NCI-H2029 treated with DMSO at 0.1 percent for 48 hours (cell line): ENCODE results near the gene RAB1B.

ENCODE experiments used
- DNase-seq: peaks from one replicate; lab custom pipeline; 2025; lab: John Stamatoyannopoulos, UW

RAB1B gene

DNA sequence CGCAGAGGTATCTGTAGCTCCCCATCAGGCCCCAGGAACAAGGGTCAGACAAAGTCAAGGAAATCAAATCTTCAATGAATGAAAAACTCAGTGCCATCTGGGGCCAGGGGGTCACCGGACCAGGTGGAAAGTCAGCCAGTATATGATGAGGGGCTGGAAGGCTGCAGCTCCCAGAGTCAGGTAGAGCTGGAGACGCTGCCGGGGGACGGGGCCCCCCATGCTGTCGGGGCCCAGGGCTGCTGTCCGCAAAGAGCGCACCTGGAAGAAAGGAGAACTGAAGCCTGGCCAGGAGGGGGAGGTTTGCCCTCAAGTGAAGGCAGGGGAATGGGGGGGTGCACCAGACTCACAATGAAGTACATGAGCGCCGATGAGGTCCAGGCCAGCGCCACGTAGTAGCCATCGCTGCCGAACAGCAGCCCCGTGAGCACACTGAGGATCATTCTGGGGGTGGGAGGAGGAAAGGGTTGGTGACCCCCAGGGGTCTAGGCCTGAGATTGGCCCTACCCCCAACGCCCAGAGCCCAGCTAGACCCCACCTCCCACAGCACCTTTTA lies 16.2 kb downstream of the RAB1B start:
- no peak for DNase-seq

DNA sequence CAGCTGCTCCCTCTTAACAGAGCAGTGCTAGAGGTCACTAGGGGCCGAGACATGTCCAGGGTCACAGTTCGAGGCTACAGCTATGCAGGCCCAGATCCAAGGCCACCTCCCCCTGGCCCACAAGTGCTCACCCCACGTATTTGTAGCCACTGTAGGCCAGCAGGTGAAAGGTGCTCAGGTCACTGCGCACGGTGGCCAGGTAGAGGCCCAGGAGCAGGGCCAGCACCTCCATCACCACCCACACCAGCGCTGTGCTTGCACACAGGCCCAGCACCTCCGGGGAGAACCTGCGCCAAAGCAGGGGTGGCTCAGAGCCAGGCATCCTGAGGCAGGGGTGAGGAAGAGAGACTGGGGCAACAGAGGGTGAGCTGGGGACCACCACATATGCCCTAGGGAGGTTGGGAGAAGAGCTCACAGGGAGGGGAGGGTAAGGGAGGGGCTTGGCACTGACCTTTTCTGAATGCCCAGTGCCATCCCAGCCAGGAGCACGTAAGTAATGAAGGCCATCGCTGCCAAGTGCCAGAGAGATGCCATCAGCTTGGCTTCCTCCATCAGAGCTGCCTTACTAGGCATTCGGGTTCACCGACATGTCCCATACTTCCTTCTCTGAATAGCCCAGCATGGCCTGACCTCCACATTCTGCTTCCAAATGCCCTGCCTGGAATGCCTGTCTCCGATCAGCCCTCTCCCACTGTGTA lies 17.0 kb downstream of the RAB1B start:
- DNase-seq, result no peak

DNA sequence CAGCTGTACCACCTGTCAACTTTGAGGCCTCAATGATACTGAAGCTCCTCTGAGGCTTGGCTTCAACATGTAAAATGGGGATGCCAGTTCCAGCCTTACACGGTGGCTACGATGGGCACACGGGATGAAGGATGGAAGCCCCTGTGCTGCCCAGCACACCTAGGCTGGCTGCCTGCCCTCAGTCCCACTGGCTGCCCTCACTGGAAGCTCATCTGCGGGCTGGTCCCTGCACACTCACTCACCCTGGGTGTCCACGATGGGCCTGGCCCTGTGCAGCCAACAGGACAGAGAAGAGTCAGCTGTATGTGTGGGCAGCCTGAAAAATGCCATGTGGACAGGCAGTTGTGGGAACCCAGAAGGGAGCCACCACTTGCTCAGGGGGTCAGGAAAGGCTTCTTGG lies 18.3 kb downstream of the RAB1B start:
- DNase-seq, result no peak

DNA sequence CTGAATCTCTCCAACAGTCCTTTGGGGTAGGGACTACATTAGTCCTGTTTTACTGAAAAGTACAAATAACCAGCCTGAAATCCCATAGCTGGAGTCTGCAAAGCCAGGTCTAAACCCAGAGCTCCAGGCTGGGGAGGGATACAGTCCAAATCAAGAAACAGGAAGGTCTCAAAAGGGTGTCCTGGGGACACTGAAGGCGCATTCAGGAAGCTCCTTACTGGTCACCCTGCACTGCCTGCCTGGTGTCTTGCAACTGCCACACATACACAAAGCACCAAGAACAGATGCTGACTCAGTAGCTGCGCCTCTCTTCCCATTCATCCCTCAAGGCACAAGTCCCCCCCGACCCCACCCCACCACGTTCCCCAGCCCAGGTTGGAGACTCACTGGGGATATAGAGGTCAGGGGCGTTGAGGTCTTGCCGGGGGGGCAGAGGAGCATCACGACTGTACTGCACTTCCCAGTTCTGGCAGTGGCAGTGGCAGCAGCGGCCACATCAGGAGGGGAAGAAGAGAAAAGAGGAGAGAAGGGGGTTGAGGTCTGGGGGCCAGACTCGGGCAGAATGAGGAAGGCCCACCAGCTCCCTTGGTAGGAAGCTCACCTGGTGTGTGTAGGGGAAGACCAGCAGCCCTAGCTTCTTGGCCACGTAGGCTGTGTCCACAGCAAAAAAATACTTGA lies 18.9 kb downstream of the RAB1B start:
- no peak for DNase-seq

DNA sequence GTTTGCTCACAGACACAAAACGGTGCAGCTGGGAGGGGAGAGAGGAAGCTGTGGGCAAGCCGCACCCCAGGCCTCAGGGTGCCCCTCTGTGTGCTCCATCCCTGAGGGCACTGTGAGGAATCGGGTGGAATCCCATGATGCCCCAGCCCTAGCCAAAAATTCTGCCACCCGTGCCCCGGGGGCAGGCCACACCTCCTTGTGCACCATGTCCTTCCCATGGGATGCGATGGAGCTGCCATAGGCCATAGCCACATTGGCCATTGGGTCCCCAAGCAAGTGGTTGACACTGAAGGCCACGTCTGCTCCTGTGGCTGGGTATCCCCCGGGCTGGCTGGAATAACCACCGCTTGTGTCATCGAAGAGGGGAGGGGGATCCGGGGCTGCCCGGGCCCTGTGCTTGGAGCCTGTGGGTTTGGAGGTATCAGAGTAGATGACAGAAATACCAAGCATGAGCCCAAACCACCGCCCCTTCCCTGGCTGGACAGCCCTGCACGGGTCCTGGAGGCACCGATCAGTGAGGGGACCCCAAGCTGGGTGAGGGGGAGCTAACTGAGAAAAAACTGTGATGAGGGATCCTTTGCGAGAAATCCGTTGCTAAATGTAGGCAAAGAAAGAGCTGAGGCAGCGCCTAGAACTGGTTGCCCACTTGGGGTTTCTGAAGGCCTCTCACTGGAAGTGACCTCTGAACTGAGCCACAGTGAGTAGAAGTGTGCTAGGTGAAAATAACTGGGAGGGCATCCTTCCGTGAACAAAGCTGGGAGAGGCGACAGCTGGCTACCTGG lies 19.6 kb downstream of the RAB1B start:
- no peak for DNase-seq

DNA sequence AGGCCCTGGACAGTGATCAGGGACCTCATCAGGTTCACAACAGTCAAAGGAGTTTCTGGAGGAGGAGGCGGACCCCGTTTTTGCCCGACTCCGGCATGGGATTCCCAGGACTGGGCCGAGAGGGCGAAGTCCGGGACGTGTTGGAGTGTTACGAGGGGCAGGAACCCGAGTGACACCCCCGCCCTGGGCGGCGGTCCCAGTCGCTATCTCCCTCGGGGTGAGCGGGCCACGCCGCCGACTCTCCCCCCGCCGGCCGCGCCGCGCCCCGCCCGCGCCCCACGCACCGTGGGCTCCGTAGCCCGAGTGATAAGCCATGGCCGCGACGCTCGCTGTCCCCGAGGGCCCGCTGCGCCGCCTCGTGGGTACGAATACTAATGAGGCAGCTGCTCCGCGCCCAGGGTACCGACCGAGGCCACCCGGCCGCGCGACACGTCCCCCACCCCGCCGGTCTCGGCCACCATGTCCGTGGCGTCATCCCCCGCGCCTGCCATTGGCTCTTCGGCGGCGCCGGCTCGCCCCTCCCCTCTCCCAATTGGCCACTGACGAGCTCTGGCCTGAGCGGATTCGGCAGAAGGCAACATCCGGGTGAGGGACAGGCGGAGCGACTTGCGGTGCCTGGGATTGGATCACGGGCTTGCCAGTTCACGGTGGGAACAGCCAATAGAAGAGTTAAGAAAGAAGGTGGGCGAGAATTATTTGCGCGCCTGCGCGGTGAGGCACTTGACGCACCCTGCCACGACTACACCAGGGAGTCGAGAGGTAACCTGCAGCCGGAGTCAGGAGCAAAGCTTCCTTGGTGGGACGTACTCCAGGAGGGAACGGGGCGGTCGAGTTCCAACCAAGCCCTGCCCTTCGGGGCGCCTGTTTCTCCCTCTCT lies 20.5 kb downstream of the RAB1B start, which contains the start of gene YIF1A:
YIF1A (minus strand) TSS at position 473 of the 877 bp plus-strand sequence; CDS start at position 315, 158 bp downstream.
- peak; percentile 96 for DNase-seq

DNA sequence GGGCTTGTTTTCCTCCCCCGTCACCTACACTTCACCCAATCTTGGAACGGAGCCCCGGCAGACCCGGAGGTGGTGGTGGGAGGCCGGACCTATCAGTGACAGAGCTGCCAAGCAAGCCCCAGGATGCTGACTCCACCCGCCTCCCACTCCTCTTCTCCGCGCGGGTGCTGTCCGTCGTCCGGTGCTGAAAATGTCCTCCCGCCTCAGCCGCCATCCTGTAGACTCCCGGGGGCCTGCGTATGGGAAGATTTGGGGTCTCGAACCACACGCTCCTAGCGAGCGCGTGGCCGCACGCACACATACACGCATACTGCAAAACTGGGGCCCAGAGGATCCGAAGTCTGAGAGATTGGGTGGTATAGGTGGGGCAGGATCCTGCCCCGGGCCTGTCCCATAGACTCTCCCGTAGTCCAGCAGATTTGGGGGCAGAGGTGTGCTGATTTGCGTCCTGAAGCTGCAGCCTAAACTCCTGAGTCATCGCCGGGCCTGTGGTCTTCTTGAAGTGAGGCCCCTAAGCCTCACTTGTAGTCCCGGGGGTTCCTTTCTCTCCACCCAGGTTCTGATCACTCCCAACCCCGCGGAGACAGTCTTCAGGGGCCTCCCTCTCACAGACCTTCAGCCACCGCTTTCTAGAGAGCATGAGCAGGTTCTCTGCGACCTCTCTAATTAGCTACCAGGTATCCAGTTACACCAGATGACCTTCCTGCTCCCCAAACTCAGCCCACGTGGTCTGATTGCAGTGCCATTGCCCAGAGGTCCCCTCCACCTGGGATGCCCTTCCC lies 21.3 kb downstream of the RAB1B start:
- DNase-seq, result no peak

DNA sequence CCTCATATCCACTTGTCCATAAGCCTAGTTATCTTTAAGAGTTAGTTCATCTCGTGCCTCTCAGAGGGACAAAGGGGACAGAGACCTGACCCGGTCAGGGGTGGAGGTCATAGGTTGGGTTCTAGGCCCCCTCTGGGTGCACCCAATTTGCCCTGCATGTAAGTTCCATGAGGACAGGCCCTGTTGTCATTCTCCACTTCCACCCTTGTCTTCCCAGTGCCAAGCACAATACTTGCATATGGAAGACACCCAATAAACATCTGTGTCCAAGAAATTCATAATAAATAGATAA lies 21.8 kb downstream of the RAB1B start:
- DNase-seq, result no peak

DNA sequence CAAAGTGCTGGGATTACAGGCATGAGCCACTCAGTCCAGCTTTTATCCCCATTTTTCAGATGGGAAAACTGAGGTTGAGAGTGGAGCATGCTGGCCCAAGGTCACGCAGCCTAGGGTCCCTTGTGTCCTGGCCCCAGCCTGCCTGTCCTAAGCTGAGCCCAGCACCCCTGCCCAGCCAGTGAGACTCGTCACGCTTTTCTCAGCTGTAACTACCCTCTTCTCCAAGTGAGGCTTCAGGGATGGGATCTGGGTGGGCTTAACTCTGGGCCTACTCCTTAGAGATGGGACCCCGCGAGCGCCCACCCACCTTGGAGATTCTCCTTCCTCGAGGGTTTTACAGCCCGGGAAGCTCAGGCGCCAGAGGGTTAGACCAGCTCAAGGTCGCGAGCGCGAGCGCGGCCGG lies 22.9 kb downstream of the RAB1B start:
- no peak for DNase-seq

DNA sequence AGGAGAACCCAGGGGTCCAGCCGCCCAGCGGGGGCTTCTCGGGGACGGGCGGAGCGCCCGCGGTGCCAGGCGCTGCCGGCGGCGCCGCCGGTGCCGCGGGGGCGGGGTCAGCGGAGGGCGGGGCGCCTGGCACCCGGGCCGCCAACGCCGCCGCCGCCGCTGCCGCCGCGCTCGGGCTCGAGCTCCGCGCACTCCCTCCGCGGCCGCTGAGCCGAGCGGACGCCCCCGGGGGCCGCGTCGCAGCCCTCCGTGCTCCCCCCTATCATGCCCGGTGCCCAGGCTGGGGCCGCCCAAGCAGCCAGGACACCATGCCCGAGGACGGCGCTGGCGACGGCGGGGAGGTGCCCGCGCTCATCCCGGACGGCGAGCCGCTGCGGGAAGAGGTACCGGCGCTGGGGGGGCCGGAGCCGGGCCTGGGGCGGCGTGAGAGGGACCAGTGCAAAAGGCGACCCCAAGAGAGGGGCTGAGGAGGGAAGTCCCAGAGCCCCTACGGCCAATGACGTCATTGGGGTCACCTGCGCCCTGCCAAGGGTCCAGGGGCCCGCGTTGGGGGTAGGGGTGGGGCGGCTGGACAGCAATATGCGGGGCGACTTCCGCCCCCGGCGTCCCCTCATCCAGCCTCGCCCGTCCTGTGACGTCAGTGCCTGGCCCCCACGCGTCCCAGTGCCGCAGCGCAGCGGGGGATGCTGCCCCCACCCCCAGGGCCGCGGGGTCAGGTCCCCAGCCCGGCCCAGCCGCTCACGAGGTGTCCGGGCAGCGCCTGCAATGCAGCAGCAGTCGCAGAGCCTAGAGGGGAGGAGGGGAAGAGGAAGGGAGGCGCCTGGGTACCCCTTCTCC lies 23.5 kb downstream of the RAB1B start, which contains the start of gene TMEM151A:
TMEM151A (plus strand) TSS at position 189 of the 837 bp plus-strand sequence; CDS start at position 309, 120 bp downstream.
- DNase-seq, result no peak

DNA sequence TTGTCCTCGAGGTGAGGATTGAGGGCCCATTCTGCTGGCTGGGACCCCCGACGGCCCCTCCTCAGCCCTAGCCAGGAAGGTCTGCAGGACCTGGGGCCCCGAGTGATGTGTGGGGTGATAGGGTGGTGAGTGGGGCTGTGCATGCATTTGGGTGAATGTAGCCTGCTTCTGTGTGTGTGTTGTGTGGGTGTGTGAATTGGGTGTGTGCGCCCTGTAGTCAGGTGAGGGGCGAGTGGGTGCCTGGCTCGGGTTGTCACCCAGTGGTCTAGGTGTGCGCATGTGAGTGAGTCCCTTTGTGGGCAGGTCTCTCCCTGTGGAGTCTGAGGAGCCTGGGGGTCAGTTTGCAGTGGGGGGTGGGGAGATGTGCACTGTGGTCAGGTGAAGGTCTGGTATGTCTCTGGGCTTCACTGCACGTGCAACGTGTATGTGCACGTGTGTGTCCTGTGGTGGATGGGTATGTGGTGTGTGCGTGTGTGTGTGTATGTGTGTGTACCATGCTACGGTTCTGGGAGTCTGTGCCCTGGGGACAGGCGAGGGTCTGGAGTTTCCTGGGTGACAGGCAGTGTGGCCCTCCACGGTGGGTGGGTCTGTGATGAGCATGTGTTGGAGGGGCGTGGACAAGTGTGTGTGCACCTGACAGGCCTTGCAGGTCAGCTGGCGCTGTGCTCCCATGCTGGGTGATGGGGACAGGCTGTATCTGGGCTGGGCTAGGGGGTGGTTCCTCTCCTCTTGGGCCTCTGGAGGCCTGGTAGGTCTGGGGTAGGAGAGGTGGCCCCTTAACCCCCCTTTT lies 24.3 kb downstream of the RAB1B start:
- no peak for DNase-seq

DNA sequence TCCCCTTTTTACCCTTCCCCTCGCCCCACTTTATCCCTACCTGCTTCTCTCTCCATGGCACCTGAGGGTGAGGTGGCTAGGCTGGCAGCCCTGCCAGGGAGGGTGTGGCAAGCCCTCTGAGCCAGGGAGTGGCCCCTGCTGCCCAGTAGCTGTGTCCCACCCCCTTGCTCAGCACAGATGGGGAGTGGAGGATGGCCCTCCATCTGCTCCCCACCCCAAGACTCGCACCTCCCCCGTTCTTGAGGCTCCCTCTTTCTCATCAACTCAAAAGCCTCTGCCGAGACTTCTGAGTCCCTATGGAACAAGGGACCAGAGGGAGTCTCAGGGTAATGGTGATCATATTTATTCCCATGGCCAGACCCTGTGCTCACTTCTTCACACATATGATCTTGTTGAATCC lies 24.9 kb downstream of the RAB1B start:
- DNase-seq, result no peak

DNA sequence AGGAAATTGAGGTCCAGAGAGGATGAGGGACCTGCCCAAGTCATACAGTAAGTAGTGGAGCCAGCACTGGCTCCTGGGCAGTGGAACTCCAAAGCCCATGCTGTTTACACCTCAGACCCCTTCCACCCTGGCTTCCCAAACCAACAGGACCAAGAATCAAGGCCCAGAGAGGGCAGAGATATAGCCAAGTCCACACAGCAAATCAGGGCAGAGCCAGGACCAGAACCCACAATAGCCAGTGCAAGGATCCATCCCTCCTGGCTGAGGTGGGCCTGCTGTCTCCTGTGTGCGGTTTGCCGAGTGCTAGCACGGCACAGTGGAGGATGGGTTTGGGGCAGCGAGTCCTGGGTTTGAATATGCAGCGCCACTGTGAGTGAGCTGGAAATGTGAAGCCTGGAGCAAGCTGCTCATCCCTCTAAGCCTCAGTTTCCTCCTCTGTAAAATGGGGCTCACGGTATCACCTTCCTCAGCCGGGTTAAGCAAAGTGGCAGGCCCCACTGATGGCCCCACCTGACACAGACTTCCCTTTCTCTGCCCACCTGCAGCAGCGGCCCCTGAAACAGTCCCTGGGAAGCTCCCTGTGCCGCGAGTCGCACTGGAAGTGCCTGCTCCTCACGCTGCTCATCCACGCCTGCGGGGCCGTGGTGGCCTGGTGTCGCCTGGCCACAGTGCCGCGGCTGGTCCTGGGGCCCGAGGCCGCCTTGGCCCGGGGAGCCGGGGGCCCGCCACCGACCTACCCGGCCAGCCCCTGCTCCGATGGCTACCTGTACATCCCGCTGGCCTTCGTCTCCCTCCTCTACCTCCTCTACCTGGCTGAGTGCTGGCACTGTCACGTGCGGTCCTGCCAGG lies 25.6 kb downstream of the RAB1B start:
- DNase-seq, result no peak

DNA sequence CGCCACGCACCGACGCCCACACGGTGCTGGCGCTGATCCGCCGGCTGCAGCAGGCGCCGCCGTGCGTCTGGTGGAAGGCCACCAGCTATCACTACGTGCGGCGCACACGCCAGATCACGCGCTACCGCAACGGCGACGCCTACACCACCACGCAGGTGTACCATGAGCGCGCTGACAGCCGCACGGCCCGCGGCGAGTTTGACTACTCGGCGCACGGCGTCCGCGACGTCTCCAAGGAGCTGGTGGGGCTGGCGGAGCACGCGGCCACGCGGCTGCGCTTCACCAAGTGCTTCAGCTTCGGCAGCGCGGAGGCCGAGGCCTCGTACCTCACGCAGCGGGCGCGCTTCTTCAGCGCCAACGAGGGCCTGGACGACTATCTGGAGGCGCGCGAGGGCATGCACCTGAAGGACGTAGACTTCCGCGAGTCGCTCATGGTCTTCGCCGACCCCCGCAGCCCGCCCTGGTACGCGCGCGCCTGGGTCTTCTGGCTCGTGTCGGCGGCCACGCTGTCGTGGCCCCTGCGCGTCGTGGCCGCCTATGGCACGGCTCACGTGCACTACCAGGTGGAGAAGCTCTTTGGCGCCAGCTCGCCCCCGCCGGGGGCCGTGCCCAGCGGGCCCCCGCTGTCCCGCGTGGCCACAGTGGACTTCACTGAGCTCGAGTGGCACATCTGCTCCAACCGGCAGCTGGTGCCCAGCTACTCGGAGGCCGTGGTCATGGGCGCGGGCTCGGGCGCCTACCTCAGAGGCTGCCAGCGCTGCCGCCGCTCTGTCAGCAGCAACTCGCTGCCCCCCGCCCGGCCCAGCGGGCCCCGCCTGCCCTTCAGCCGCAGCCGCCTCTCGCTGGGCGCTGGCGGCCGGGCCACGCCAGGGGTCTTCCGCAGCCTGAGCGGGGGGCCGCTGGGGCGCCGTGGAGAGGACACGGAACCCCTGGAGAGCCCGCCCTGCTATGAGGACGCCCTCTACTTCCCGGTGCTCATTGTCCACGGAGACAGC lies 26.5 kb downstream of the RAB1B start:
- DNase-seq, result no peak

DNA sequence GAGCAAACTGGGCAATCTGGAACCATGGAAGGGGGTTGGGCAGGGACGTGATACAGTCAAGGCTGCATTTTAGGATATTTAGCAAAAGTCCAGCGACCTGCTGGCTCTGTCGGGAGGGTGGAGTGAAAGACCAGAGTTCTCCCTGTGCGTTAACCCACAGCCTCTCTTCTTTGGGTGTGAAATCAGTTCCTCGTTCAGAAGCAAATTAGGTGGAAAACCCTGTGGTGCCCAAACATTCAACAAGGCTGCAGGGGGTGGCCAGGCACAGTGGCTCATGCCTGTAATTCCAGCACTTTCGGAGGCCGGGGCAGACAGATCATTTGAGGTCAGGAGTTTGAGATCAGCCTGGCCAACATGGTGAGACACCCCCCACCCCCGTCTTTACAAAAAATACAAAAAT lies 29.2 kb downstream of the RAB1B start:
- no peak for DNase-seq

DNA sequence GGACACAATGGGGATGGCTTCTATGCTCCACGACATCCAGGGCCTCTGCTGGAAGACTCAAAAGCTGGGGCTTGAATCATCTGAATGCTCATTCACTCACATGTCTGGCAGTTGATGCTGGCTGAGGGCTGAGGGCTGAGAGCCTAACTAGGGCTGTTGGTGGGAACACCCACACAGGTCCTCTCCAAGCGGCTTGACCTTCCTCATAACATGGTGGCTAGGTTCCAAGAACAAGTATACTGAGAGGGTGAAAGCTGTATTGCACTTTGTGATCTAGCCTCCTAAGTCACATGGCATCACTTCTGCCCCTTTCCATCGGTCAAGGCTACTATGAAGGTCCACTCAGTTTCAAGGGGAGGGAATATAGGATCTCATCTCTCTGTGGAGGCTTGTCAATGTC lies 30.7 kb downstream of the RAB1B start:
- DNase-seq, result no peak

DNA sequence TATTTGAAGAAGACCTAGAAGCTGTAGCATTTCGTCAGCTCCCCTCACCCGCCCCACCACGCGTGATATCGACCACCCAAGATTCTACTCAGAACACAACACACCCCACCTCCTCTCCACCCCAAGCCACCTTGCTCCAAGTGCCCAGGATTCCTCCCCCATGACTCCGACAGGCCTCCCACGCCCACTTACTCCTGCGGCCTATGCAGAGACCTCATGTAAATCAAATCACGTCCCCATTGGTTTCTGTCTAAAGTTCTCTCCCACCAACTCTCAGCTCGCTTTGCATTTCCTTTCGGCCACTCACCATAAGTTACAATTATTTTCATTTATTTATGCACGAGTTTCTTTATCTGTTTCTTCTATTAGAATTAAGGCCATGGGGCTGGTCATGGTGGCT lies 34.2 kb downstream of the RAB1B start:
- DNase-seq, result no peak
